Measurements from ENCODE around the gene ISL2. TPM values are rescaled to one million over a fixed set of nuclear protein-coding genes. Genes with fewer than 3 reads are reported as not detected.
A peak's percentile ranks its signal among the peaks of the same experiment; 100 is the strongest.

The ISL2 gene
- total and polyA plus RNA-seq, 2 donors (not counting 1 experiment from before 2014, with no cell fraction given), result 0.03 to 0.17 TPM

DNA sequence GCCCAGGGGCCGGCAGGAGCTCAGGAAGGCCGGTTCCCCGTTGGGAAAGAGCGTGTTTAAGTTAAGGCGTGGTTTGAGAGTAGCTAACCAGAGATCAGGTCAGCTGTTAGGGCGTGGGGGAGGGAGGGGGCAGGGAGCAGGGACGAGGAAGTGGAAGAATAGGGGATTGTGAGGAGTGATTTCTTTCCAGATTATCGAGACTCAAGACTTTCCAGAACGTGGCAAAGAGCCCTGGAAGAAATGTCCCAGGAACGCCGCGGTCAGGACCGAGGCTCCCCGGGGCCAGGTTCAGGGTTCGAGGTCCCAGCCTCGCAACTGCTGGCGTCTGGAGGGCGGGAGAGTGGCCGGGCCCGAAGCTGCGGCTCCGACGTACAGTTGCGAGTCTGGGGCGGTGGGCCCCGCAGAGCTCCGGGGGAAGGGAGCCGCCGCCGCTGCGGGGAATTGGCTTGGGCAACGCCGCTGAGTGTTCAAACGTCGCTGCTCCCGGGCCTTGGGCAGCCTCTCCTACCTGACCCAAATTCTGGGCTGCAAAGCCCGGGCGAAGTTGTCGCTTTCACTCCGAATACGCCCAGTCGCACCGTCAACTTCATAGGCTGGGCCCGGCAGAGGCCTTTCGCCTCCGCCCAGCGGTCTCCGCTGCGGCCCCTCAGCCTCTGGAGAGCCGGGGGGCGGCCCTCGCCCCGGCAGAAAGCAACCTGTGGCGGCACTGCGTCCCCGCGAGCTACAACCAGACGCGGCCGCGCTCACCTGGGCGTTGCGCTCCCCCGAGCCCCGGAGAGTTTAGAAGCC, 9.5 kb downstream of the ISL2 start:
- Histone ChIP-seq H3K9ac (ENCODE audit: insufficient read depth, low read length) (no peak overlapping the region), H3K36me3 (ENCODE audit: control insufficient read depth, insufficient read depth, low read length) (no peaks in the 10 kb centered on the region), H3K9me3 (ENCODE audit: control insufficient read depth, insufficient read depth, low read depth, low read length) (no peaks in the 10 kb centered on the region), H3K4me1 (ENCODE audit: control insufficient read depth, extremely low read depth, insufficient read depth, low read length) (no peaks in the 10 kb centered on the region), H4K20me1 (ENCODE audit: control insufficient read depth, extremely low read depth, insufficient read depth, low read length) (no peaks in the 10 kb centered on the region), H3K27me3 (ENCODE audit: control insufficient read depth, insufficient read depth, low read length) (peaks cover 51% of the 10 kb centered on the region), H3K27ac (ENCODE audit: insufficient read depth, low read length) (no peak overlapping the region), H3K79me2 (ENCODE audit: control insufficient read depth, insufficient read depth, low read length) (no peaks in the 10 kb centered on the region), H3K4me3 (replicated peaks in 1 of 4; ENCODE audit: control extremely low read depth in 1 of 4, insufficient read depth in 1 of 4, low read depth in 3 of 4, low read length in 4 of 4) (peak overlapping the region in 3 of 4 experiments; percentile 26 to 48 (median 39)), H2AFZ (ENCODE audit: low read length) (no peak overlapping the region), H3K4me2 (ENCODE audit: extremely low read depth, insufficient read depth, low read length) (peak overlapping the region; percentile 44)
- no peak for DNase-seq (ENCODE audit: low read depth in 2 of 2)
- peak; percentile 84 for TF ChIP-seq EZH2 (IDR thresholded peaks at IDR 0.05; ENCODE audit: low read length, missing control alignments)
- TF ChIP-seq, protein P1, sequence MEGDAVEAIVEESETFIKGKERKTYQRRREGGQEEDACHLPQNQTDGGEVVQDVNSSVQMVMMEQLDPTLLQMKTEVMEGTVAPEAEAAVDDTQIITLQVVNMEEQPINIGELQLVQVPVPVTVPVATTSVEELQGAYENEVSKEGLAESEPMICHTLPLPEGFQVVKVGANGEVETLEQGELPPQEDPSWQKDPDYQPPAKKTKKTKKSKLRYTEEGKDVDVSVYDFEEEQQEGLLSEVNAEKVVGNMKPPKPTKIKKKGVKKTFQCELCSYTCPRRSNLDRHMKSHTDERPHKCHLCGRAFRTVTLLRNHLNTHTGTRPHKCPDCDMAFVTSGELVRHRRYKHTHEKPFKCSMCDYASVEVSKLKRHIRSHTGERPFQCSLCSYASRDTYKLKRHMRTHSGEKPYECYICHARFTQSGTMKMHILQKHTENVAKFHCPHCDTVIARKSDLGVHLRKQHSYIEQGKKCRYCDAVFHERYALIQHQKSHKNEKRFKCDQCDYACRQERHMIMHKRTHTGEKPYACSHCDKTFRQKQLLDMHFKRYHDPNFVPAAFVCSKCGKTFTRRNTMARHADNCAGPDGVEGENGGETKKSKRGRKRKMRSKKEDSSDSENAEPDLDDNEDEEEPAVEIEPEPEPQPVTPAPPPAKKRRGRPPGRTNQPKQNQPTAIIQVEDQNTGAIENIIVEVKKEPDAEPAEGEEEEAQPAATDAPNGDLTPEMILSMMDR (conservative IDR thresholded peaks at IDR 0.05 in 1 of 2, IDR thresholded peaks at IDR 0.05 in 1 of 2; ENCODE audit: low read depth in 1 of 2, low read length in 2 of 2), result no peak

DNA sequence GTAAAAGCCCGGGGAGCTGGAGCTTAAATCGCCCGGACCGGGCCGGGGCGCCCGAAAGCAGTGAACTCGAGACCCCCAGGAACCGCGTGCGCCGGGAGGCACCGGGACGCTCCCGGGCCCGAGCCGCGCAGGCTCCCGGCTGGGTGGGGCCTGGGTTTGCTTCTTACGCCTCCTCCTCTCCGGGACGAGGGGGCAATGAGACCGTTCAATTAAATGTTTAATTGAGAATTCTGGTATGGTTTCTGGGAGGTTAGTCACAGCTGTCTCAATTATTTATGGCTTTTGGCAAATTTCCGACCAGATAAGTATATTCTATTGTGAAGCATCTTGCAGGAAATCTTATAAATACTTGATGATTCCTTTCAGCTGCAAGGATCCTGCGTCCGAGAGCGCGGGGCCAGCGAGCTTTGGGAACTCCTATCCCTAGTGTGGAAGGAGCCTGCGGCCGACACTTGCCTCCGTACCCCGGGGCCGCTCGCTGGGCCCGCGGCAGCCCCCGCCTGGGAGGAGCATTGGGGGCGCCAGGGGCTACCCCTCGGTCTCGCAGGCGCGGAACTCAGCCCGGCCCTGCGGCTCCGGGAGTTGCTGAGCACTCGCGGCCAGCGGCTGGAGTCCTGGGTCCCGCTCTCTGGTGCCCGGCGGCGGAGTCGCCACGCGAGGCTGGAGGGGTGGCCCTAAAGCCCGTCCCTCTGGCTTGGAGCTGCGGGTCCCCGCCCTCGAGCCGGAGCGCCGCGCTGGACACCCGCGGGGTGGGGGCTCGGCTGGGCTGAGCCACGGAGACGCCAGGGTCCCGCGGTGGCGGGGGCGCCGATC, 10.3 kb downstream of the ISL2 start:
- no peak overlapping the region for H3K9ac ChIP-seq (ENCODE audit: insufficient read depth, low read length)
- H3K36me3 ChIP-seq (ENCODE audit: control insufficient read depth, insufficient read depth, low read length), result no peaks in the 10 kb centered on the region
- no peak overlapping the region for H2AFZ ChIP-seq (ENCODE audit: low read length)
- DNase-seq (ENCODE audit: low read depth in 2 of 2), result peak; percentile 35 to 36
- no peaks in the 10 kb centered on the region for H3K9me3 ChIP-seq (ENCODE audit: control insufficient read depth, insufficient read depth, low read depth, low read length)
- no peaks in the 10 kb centered on the region for H4K20me1 ChIP-seq (ENCODE audit: control insufficient read depth, extremely low read depth, insufficient read depth, low read length)
- peak overlapping the region in 3 of 4 experiments; percentile 26 to 48 (median 39) for H3K4me3 ChIP-seq (replicated peaks in 1 of 4; ENCODE audit: control extremely low read depth in 1 of 4, insufficient read depth in 1 of 4, low read depth in 3 of 4, low read length in 4 of 4)
- no peak overlapping the region for H3K27ac ChIP-seq (ENCODE audit: insufficient read depth, low read length)
- peak; percentile 19 for TF ChIP-seq EZH2 (IDR thresholded peaks at IDR 0.05; ENCODE audit: low read length, missing control alignments)
- TF ChIP-seq, protein P1 (conservative IDR thresholded peaks at IDR 0.05 in 1 of 2, IDR thresholded peaks at IDR 0.05 in 1 of 2; ENCODE audit: low read depth in 1 of 2, low read length in 2 of 2), result no peak
- H3K4me1 ChIP-seq (ENCODE audit: control insufficient read depth, extremely low read depth, insufficient read depth, low read length), result no peaks in the 10 kb centered on the region
- H3K27me3 ChIP-seq (ENCODE audit: control insufficient read depth, insufficient read depth, low read length), result peaks cover 45% of the 10 kb centered on the region
- H3K4me2 ChIP-seq (ENCODE audit: extremely low read depth, insufficient read depth, low read length), result peak overlapping the region; percentile 23
- H3K79me2 ChIP-seq (ENCODE audit: control insufficient read depth, insufficient read depth, low read length), result no peaks in the 10 kb centered on the region

DNA sequence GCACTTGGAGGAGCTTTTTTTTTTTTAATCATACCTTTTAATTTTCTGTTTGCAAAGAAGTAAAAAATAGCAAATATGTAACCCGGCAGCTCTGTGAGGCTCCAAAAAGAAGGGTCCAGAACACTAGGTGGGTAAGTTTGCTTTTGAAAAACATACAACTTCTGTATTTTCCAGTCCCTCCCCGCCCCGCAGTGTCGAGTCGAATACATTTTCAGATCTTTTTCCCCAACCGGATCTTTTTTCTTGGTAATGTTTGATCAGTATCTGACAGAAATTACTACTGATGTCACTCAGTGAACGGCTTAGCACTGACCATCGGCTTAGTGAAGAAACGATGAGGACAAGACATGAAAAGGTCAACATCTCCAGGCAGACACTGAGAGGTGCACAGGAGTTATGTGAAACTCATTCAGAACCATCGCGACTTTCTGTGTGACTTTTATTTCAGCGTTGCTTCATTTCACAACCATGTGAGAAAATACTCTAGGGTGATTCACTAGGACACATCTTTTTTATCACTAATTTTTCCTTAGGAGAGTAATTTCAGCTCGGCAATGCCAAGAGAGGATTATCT, 11.0 kb downstream of the ISL2 start:
- Histone ChIP-seq H3K36me3 (ENCODE audit: control insufficient read depth, insufficient read depth, low read length) (no peaks in the 10 kb centered on the region), H3K9ac (ENCODE audit: insufficient read depth, low read length) (no peak overlapping the region), H3K27ac (ENCODE audit: insufficient read depth, low read length) (no peak overlapping the region), H3K9me3 (ENCODE audit: control insufficient read depth, insufficient read depth, low read depth, low read length) (no peaks in the 10 kb centered on the region), H3K4me3 (replicated peaks in 1 of 4; ENCODE audit: control extremely low read depth in 1 of 4, insufficient read depth in 1 of 4, low read depth in 3 of 4, low read length in 4 of 4) (no peak overlapping the region), H3K4me1 (ENCODE audit: control insufficient read depth, extremely low read depth, insufficient read depth, low read length) (no peaks in the 10 kb centered on the region), H2AFZ (ENCODE audit: low read length) (no peak overlapping the region), H3K27me3 (ENCODE audit: control insufficient read depth, insufficient read depth, low read length) (peaks cover 40% of the 10 kb centered on the region), H3K79me2 (ENCODE audit: control insufficient read depth, insufficient read depth, low read length) (no peaks in the 10 kb centered on the region), H4K20me1 (ENCODE audit: control insufficient read depth, extremely low read depth, insufficient read depth, low read length) (no peaks in the 10 kb centered on the region), H3K4me2 (ENCODE audit: extremely low read depth, insufficient read depth, low read length) (no peak overlapping the region)
- no peak for DNase-seq (ENCODE audit: low read depth in 2 of 2)
- TF ChIP-seq, protein P1 (conservative IDR thresholded peaks at IDR 0.05 in 1 of 2, IDR thresholded peaks at IDR 0.05 in 1 of 2; ENCODE audit: low read depth in 1 of 2, low read length in 2 of 2), result no peak
- TF ChIP-seq EZH2 (IDR thresholded peaks at IDR 0.05; ENCODE audit: low read length, missing control alignments), result no peak

Measured in fibroblast of lung (primary cell).